ENCODE data around the gene PFDN6. TPM values are rescaled to one million over a fixed set of nuclear protein-coding genes. Genes with fewer than 3 reads are reported as not detected.

Gene PFDN6
- total and polyA plus RNA-seq, 2 of the 13 experiments (the other 11 are each of a cell fraction or from before 2014, with no cell fraction given), result 75.5 to 87.0 TPM

DNA sequence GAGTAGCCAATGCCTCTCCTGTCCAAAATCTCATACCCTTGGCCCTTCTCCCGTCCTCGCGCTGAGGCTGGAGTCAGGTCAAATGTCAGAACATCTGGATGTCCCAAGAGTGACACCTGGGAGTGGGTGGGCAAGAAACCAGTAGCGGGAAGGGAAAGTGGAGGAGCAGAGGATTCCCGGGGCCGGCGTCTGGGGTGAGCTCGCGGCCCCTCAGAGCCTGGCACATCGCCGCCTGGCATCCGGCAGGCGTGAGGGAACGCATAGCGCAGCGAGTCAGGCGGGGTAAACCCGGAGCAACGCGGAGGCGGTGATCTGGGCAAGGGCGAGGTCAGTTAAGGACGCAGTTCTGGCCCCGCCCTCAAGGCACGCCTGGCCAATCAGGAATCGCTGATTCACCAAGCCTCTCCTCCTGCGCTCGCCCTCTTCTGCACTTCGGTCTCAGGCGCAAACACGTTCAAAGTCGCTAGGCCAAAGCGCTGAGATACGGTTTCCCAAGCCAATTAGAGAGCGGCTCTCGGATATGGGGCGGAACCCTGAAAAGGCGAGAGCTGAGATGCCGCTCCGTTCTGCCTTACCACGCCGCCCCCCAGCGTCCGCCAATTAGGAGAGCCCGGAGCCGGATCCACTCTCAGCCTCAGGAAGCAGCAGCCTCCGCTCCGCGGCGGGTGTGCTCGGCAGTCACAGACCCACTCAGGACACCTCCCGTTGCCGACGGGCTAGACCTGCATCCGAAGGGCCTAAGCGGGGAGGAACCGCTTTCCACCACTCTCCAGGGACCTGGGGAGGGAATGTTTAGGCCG lies 40.3 kb upstream of the PFDN6 start (continued):
- TF ChIP-seq HBP1 (CRISPR knock-in tag; IDR thresholded peaks at IDR 0.05; ENCODE audit: low read depth), result peak; percentile 74; the same call in 1 of the 2 replicates
- no peak for TF ChIP-seq ZBTB46 (CRISPR knock-in tag; IDR thresholded peaks at IDR 0.05; ENCODE audit: borderline replicate concordance)
- peak; percentile 25; the same call in 1 of the 2 replicates for TF ChIP-seq ZNF7 (CRISPR knock-in tag; IDR thresholded peaks at IDR 0.05)
- peak; percentile 30; the same call in 1 of the 2 replicates for TF ChIP-seq ZNF713 (CRISPR knock-in tag; IDR thresholded peaks at IDR 0.05)
- TF ChIP-seq NFATC3 (CRISPR knock-in tag; IDR thresholded peaks at IDR 0.05), result peak; percentile 76; the same call in 1 of the 2 replicates
- peak; percentile 31; the same call in 1 of the 2 replicates for TF ChIP-seq ARNTL (CRISPR knock-in tag; IDR thresholded peaks at IDR 0.05)
- TF ChIP-seq, protein P1, sequence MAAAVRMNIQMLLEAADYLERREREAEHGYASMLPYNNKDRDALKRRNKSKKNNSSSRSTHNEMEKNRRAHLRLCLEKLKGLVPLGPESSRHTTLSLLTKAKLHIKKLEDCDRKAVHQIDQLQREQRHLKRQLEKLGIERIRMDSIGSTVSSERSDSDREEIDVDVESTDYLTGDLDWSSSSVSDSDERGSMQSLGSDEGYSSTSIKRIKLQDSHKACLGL (CRISPR knock-in tag; IDR thresholded peaks at IDR 0.05), result no peak; the same call in 1 of the 2 replicates
- TF ChIP-seq SAP130 (CRISPR knock-in tag; IDR thresholded peaks at IDR 0.05; ENCODE audit: low read depth), result peak; percentile 86
- TF ChIP-seq NAIF1 (CRISPR knock-in tag; IDR thresholded peaks at IDR 0.05; ENCODE audit: borderline replicate concordance), result peak; percentile 53; the same call in 1 of the 2 replicates
- 0 out of 2 replicates have a peak, but pooled peaks have one; percentile 20 for TF ChIP-seq MAFG (CRISPR knock-in tag; IDR thresholded peaks at IDR 0.05)
- TF ChIP-seq MED1 (CRISPR knock-in tag; IDR thresholded peaks at IDR 0.05), result peak; percentile 68
- peak; percentile 69; the same call in 1 of the 2 replicates for TF ChIP-seq HNF4G (IDR thresholded peaks at IDR 0.05; ENCODE audit: borderline replicate concordance, low read depth, low read length)
- peak; percentile 32 for TF ChIP-seq HNF4G (CRISPR knock-in tag; IDR thresholded peaks at IDR 0.05; ENCODE audit: borderline replicate concordance, low read depth)
- peak; percentile 31; the same call in 1 of the 2 replicates for TF ChIP-seq HMG20B (CRISPR knock-in tag; conservative IDR thresholded peaks at IDR 0.05)
- TF ChIP-seq PHF21A (CRISPR knock-in tag; IDR thresholded peaks at IDR 0.05), result peak; percentile 87
- peak; percentile 93 for TF ChIP-seq ZIK1 (CRISPR knock-in tag; IDR thresholded peaks at IDR 0.05; ENCODE audit: borderline replicate concordance, low read depth)
- no peak for TF ChIP-seq ZNF263 (CRISPR knock-in tag; IDR thresholded peaks at IDR 0.05)
- TF ChIP-seq ZNF335 (CRISPR knock-in tag; IDR thresholded peaks at IDR 0.05), result no peak; the same call in 1 of the 2 replicates
- no peak for TF ChIP-seq AFF4 (CRISPR knock-in tag; IDR thresholded peaks at IDR 0.05)
- TF ChIP-seq NONO (IDR thresholded peaks at IDR 0.05), result no peak
- peak; percentile 97 for TF ChIP-seq NONO (CRISPR knock-in tag; conservative IDR thresholded peaks at IDR 0.05)
- TF ChIP-seq ZBTB21 (CRISPR knock-in tag; IDR thresholded peaks at IDR 0.05), result 0 out of 2 replicates have a peak, but pooled peaks have one; percentile 28
